GM19467 (cell line): Measurements from ENCODE around the gene SEC23A.
"Not testable (repeated sequence)": the region's sequence is repeated elsewhere in the genome, so short reads cannot be mapped to it uniquely, and the experiment has no call there.

ENCODE experiments used
- ATAC-seq: cut with Tn5 transposase; IDR thresholded peaks from one replicate; pipeline ENCODE4 v1.9.1; 2021; ENCODE audit warnings: mild to moderate bottlenecking, moderate library complexity; ENCODE audit not compliant: unreplicated experiment

Gene SEC23A

DNA sequence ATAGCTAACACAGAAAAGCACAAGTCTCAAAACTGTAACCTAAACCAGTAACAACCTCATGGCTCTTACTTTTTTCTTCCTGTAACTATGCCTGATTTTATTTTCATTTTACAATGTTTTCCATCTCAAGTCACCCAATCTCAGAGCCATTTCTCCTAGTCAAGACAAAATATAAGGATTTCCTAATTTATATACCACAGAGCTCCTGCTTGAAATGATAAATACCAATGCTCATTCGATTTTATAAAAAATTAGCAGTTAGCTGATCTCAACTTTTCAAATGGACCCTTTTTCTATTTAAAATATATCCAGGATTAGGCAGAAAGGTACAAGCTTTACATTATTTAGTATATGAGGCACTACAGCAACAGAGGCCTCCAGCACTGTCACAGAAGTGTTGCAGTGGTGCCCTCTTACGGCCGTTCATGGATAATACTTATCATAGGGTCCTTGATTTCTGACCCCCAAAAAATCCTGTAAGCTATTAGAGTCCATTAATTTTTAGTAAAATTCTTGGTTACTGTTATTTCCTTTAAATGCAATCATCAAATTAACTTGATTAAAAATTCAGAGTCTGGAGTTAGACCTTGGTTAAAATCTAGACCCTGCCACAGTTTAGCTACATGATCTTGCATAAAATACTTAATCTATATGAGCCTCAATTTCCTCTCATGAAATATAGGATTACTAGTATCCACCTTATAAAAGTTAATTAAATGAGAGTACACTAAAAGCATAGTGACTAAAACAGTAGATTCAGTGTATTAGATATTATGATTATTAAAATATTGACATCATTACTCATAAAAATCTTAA lies 68.3 kb downstream of the SEC23A start:
- no peak for ATAC-seq

GRCh38 chr14:39033371-39033770 lies 69.7 kb downstream of the SEC23A start:
- no peak for ATAC-seq

DNA sequence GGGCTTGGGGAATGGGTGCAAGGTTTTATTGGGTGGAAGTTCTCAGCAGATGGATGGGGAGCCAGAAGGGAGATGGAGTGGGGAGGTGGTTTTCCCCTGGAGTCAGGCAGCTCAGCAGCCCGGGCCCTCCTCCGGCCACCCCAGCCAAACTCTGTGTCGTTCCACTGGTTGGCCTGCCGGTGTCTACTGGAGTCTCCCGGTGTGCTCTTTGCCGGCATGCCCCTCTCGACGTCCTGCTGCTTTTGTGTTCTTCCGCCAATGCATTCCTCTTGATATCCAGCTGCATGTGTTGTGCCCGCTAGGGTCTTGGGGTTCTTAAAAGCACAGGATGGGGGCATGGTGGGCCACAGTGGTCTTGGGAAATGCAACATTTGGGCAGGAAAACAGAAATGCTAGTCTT lies 72.8 kb downstream of the SEC23A start:
- no peak for ATAC-seq

DNA sequence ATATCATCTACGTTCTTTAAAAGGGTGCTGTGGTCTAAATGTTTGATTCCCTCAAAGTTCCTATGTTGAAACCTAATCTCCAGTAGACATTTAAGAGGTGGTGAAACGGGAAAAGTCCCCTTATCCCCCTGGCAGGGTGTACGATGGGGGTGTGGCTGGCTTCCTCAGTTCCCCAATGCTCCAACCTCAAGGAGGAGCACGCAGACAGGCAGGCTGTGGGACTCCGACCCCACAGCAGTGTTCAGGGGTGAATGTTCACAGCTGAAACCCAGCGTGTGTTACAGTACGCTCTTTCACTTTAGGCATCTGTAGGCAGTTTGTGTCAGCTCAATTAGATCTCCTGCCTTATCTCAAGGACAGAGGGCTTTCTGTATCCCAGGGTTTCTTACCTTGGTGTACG lies 73.2 kb downstream of the SEC23A start:
- ATAC-seq, result no peak

DNA sequence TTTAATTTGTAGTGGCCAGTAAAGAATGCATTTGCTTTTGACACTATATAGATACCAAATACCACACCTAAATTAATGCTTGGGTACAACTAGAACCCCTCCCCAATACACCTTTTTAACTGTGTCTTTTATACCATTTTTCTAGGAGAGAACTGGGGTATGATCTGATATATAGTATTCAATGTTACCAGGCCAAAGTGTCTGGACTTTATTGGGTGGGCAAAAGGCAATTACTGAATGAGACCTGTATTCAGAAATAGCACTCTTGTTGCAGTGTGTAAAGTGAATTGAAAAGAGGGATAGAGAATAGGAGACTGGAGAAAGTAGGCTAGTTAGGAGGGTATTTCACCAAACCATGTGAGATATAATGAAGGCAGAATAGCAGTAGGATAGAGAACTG lies 74.4 kb downstream of the SEC23A start:
- ATAC-seq, result no peak

GRCh38 chr14:39025810-39026627 lies 77.0 kb downstream of the SEC23A start:
- ATAC-seq, result no peak

- no peak for ATAC-seq
Measured at GRCh38 chr14:39025250-39025809, 77.7 kb downstream of the SEC23A start.

DNA sequence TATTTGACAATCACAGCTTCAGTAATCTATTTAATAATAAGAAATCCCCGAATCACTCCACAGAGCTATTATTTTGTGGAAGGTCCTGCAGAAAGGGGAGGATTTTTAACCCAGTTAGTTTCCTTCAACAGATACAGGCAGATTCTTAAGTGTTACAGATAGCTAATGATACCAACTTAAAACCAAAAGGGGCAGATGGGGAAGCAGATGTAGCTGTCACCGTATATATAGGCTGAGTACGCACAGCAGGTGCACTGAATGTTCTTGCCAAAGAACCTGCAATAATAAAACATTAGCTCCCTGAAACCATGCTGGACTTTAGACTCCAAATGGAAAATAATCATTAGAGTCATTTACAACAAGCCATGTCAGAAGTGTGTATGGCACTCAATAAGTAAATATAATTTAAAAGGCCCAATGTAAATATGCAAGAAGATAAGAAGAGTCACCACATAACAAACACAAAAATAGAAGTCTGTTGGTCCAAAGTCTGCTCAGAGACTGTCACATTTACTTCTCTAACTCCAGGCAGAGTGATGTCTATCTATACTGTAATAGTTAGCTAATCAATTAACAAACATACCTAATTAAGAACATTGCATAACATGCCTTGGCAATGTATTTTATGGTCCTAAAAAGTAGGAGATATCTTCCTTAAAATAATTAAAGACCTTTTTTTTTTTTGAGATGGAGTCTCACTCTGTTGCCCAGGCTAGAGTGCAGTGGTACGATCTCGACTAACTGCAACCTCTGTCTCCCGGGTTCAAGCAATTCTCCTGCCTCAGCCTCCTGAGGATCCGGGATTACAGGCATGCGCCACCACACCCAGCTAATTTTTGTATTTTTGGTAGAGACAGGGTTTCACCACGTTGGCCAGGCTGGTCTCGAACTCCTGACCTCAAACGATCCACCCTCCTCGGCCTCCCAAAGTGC lies 78.8 kb downstream of the SEC23A start:
- no peak for ATAC-seq

DNA sequence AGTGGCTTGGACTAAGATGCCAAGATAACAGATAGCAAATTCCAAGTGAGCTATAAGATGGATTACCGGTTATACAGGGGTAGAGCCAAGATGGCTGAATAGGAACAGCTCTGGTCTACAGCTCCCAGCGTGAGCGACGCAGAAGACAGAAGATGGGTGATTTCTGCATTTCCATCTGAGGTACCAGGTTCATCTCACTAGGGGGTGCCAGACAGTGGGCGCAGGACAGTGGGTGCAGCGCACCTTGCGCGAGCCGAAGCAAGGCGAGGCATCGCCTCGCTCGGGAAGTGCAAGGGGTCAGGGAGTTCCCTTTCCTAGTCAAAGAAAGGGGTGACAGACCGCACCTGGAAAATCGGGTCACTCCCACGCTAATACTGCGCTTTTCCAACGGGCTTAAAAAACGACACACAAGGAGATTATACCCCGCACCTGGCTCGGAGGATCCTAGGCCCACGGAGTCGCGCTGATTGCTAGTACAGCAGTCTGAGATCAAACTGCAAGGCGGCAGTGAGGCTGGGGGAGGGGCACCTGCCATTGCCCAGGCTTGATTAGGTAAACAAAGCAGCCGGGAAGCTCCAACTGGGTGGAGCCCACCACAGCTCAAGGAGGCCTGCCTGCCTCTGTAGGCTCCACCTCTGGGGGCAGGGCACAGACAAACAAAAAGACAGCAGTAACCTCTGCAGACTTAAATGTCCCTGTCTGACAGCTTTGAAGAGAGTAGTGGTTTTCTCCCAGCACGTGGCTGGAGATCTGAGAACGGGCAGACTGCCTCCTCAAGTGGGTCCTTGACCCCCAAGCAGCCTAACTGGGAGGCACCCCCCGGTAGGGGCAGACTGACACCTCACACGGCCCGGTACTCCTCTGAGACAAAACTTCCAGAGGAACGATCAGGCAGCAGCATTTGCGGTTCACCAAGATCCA lies 85.7 kb downstream of the SEC23A start:
- not testable (repeated sequence) for ATAC-seq

DNA sequence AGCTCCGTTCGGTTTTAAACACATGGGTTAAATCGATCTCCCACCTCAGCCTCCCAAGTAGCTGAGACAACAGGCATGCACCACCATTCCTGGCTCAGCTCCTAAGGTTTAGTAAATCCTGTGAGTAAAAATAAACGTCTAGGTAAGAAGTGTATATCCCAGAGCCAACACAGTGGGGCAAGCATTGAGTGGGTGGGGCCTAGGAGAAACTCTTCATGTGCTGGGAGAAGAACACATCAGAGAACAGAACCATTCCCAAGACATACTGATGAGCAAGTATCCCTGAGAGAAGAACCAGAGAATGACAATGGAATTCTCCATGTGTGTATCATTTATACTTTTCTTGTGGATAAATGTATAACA lies 86.3 kb downstream of the SEC23A start:
- no peak for ATAC-seq

DNA sequence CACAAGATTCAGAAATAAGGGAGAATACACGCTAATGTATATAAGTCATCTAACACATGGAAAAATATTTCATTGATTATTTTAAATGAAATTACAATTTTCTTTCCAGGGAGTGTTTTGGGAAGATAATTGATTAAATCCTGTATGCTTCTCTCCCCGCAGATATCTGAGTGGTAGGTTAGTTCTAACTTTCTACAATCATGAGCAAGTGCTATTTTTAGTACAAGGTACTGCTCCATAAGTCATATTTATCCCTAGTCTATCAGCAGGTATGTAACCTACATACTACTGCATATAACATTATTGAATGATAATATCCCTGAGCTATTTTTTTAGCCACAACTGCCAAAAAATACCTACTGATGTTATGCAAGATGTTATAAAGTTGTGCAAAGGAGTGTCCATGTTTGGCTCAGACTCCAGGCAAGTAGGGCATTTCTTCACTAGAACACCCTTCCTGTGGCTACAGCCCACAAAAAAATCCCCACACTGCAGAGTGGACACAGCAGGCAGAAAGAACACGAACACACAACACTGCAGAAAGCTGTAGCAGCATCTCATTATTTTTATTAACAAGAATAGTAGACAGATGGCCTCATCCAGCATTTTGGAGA lies 87.0 kb downstream of the SEC23A start:
- no peak for ATAC-seq

GRCh38 chr14:39015360-39015961 lies 87.6 kb downstream of the SEC23A start:
- ATAC-seq, result no peak

- ATAC-seq, result no peak
Measured at GRCh38 chr14:39014460-39014859, 88.6 kb downstream of the SEC23A start.

DNA sequence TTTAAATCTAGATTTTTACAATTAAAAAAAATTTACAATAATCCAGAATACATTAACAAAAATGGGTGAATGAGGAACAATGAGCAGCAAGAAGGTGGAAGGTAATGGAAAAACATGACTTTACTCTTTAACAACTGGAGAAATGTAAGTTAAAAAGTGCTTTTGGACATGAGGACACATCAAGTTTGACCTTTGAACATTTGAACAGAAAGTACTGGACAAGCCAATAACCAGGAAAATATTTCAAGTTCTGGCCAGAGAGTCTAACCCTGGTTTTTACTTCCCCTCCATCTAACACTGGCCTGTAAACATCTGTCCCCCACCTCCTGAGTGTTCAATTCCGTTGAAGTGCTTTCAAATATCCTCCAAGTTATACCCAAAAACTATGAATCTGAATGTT lies 94.1 kb downstream of the SEC23A start:
- ATAC-seq, result not testable (repeated sequence)

DNA sequence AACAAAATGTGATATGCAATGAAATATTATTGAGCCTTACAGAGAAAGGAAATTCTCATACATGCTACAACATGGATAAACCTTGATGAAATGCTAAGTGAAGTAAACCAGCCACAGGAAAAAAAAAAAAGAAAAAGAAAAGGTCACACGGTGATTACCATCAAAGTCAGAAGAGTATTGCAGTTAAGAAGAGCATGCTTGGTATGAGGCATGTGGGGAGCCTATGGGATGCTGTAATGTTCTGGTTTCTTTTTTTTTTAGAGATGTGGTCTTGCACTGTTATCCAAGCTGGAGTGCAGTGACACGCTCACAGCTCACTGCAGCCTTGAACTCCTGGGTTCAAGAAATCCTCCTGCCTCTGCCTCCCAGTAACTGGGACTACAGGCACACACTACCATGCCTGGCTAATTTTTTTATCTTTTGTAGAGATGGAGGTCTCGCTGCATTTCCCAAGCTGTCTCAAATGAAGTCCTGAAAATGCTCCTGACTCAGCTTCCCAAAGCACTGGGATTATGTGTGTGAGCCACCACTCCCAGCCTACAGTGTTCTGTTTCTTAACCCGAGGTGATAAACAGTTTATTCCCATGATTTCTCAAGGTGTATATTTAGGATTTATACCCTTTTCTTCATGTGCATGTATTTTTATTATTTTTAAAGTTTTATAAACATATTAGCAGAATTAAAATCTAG lies 96.2 kb downstream of the SEC23A start:
- no peak for ATAC-seq

DNA sequence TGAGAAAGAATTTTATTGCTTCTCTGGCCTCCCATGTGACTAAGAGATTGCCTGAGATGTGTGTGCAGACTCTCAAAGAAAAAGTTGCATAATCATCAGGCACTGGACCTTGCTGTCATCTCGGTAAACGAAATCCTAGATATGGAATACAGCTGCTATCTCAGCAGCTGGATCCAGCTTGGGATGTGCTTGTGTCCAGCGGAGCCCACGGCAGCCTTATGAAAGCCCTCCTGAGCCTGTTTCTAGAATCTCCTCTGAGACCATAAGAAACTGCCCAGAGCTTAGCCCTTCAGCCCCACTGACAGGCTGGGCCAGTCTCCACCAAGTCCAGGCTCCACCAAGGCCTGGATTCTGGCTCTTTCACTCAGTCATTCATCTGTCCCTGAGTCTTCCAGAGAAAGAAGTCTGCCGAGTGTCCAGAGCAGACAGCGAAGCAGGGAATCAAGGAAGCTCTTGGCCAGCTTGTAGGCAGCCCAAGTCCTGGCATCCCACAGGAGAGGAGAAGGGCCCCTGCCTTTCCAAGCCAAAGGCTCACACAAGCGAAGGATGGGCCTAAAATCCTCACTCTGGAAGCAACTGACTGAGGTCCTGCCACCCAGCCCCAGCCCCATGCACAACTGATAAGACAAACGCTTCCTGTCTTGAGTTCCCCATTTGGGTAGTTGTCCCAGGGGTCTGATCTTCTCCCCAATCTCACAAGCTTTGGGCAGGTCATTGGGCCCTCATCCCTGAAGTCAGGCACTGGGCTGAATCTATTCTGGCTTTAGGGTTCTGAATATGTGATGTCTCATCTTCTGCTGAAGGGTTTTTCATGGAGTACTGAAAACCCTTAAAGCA lies 97.8 kb downstream of the SEC23A start:
- no peak for ATAC-seq

- no peak for ATAC-seq
Measured at GRCh38 chr14:38999949-39000348, 103.1 kb downstream of the SEC23A start.
